ENCODE measurements around the gene TCF19.

GRCh38 chr6:31179042-31179386, 20.6 kb downstream of the TCF19 start:
- no peak for TF ChIP-seq CTCF (IDR thresholded peaks at IDR 0.05)
- TF ChIP-seq POLR2A (IDR thresholded peaks at IDR 0.05) = no peak

All from lower leg skin (tissue), 3 donors.